HG03354 (cell line): Measurements from ENCODE around the gene SLC8A3.

Experiments
- ATAC-seq: cut with Tn5 transposase; IDR thresholded peaks from one replicate; pipeline ENCODE4 v1.9.1; 2021; ENCODE audit warnings: mild to moderate bottlenecking; ENCODE audit not compliant: unreplicated experiment, poor library complexity, severe bottlenecking

The SLC8A3 gene

DNA sequence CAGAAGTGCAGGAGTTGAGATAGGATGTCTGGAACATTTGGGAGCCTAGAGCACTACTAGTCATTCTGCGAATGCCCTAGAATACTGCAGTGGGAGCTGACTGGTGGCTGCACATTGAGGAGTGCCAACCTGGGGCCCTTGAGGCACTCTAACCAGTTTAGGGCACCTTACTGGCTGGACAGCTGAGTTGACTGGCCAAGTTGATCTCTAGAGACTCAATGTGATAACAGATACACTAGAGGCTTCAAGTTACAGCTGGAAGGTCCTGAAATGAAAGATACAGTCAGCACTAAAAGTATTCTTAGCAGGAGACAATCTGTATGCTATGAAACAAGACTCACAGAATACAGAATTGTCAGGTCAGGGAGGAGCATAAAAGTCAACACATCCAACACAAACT, 8.0 kb downstream of the SLC8A3 start:
- no peak for ATAC-seq

DNA sequence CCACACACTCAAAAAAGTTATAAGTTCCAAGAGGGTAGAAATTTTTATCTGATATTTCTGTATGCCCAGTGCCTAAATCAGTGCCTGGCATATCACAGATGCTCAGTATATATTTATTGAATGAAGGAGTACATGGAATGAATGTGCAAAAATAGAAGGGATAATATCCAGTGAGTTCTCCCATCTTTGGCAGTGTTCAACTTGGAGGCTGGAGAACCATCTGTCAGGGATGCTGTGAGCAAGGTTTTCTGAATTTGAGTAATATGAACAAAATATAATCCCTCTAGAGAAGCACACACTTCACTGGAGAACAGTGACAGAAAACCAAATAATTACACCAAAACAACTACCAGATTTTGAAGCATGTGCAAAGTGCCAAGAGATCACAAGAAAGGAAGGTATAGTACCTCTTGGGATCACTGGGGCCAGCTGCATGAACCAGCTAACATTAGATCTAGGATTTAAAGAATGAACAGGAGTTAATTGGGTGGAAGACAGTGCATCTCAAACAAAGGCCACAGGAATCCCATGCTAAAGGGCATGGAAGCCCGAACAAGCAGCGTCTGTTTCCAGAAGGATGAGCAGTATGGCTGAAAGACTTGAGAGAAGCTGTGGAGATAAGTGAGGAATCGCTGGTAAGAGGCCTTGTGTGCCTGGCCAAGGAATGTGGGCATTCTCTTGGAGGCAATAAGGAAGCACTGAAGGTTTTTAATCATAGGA, 11.5 kb downstream of the SLC8A3 start:
- ATAC-seq: no peak

DNA sequence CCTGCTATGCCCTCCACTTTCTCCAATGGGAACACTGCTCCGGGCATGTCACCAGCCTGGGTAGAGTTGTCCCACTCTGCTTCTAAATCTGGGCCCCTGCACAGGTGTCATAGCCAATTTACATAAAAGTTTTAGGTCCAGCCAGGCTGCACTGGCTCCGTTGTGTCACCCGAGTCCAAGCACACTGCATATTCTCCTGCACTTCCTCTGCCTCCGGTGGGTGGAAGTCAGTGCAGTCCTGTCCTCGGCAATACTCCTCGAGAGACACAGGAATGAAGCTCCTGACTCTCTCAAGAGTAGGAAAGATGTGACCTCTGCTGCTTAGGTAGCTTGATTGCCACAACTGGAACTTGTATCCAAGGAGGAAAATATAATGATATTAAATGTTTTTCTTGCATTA, 15.2 kb downstream of the SLC8A3 start:
- ATAC-seq: no peak

DNA sequence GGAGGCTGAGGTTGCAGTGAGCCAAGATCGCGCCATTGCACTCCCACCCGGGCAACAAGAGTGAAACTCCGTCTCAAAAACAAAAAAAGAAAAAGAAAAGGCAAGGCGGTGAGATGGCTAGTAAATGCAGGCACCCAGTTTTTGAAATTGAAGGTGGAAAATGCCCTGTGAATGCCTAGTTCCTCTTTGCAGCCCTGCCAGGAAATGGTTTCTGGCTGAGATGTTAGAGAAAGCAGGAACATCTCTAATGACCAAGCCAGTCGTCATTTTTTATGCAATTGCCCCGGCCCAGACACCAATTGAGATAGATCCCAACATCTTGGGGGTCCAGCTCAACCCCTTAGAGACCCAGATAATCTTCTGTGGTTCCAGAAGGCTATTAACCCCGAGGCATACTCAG, 17.0 kb downstream of the SLC8A3 start:
- no peak for ATAC-seq

DNA sequence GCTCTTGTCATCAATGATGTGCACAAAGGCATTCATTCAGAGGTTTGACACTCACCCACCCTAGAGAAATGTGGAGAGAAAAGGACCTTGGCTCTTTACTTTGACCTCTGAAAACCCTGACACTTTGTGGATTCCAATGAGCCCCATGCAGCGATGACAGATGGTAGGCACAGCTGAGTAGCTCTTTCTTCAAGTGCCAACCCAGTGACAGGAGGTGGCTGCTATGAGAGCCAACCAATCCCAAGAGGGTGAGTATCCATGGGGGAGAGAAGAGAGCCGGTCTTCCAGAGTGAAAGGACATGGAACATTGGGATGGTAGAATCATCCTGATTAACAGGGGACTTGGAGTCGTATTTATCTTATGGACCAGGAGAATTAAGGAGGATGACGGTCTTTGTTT, 17.8 kb downstream of the SLC8A3 start:
- no peak for ATAC-seq

DNA sequence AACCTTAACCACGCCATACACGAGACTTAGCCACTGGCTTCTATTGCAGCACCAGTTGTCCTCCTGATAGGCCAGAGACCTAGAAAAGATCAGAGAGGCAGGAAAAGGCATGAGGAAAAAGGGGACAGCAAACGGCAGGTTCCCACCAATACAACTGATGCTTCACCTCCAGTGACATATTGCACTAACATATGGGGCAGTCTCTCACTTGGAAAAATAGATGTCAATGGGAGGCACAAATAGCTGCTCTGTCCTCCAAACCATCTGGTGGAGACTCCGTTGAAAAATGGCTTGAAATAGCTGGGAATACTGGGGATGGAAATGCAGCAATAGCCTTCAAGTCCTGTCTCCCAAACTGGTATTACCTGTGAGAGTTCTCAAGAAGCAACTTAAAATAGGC, 20.3 kb downstream of the SLC8A3 start:
- ATAC-seq: no peak

DNA sequence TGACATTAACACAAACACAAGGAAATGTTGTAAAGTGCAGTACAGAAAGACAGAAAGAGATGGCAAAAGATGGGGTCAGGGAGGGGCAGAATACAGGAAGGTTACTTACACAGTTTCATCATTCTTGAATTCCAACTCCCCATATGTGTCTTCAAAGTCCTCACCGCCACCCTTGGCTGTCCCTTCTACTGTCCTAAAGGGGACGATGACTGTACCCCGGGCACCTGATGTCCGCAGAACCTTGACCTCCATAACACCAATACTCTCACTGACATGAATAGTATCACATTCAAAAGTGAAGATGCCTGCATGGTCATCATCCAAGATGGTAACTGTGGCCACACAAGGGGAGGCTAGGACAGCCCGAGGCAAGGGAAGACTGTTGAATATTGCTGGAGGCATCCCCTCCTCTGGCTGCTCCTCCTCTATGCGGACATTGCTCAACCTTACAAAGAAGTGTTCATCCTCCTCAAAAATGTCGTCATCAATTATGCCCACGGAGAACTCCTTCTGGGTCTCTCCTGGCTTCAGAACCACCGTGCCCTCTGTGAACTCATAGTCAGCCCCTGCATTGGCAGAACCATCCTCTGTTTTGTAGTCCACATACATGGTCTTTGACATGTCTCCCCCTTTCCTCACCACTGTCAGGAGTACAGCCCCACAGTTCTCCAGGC, 22.1 kb downstream of the SLC8A3 start:
- ATAC-seq: no peak

DNA sequence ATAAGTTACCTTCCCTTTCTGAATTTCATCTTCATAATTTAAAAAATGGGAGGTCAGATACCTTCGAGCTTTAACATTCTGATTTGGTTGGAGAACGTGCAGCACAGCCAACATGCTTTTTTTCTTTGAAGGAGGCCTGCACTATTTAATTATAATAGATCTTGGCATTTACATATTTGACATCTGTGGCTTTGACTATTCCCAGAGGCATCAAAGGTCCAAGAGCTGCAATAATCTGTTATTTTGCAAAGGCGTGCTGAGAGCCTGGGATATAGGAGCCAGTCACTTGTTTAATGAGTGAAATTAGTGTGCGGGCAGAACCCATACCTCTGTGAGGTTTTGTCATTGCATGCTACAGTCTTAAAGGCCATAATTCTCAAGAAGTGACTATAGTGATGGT, 26.4 kb downstream of the SLC8A3 start:
- no peak for ATAC-seq

DNA sequence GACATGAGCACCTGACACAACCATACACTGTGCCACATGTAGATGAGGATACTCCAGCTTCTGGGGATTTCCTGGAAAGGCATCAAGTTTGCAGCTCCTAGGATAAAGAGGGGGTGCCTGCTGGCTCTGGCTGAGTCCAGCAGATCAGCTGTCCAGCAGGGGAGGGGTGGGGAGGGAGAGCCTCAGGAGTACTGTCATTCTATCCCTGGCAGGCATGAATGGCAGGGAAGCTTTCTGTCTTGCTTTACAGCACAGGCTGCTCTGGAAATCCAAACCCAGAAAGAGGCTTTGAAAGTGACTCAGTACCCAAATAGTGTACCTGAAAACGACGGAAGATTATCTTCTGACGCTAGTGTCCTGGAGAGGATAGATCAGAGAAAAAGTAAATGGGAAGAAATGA, 32.2 kb downstream of the SLC8A3 start:
- no peak for ATAC-seq

DNA sequence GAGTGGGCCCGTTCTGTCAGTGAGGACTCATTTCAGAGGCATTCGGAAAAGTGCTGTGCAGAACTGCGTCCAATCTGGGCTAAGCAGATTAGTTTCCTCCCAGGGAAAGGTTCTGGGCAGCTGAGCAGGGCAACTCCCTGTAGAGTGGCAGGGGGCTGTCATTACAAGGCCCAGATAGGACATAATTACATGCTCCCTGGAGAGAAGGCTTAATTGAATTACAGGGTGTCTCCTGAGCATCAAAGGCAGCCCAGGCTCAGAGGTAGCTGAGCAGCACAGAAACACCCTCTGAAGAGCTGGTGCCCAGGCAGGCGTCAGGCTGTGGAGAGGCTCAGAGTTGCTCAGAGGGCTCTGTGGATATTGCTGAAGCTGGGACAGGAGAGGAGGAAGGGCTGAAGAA, 36.0 kb downstream of the SLC8A3 start:
- no peak for ATAC-seq

DNA sequence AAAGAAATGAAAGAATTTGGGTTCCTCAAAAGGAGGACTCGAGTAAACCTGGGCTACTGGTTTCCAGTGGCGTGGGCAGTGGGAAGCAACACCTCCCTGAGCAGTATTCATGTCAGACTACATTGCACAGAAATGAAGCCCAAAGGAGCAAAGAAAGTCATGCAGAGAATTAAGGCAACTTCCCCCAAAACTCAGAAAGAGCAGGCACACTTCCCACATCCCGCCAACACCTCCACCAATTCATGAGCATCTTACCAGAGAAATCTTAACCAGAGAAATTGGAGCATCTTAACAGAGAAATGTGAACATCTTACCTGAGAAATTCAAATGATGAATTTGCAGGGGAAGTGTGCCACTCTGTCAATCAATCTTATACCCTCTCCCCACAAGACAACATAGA, 36.7 kb downstream of the SLC8A3 start:
- ATAC-seq: no peak

DNA sequence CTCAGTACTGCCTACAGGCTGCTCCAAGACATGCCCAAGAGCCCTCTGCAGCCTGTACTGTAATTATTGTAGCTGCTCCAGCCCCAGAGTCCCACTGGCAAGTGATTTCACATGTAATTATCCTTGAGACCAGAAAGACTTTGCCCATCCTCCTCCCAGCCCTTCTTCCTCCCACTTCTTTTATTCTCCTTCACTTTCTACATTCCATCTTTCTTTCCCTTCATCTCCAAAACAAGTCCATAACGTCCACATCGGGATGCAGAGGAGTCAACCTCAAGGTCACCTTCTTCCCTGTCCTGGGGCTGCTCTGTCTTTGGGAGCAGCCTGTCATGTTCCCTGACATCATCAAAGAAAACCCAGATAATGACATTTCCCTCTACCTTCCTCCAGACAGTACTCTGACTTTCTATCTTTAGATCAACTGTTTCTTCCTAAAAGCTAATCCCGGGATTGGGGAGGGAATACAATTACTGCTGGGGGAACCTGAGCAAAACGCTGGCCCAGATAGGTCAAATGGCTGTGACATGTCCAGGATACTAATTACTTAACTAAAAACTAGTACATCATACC, 39.1 kb downstream of the SLC8A3 start:
- ATAC-seq: no peak

DNA sequence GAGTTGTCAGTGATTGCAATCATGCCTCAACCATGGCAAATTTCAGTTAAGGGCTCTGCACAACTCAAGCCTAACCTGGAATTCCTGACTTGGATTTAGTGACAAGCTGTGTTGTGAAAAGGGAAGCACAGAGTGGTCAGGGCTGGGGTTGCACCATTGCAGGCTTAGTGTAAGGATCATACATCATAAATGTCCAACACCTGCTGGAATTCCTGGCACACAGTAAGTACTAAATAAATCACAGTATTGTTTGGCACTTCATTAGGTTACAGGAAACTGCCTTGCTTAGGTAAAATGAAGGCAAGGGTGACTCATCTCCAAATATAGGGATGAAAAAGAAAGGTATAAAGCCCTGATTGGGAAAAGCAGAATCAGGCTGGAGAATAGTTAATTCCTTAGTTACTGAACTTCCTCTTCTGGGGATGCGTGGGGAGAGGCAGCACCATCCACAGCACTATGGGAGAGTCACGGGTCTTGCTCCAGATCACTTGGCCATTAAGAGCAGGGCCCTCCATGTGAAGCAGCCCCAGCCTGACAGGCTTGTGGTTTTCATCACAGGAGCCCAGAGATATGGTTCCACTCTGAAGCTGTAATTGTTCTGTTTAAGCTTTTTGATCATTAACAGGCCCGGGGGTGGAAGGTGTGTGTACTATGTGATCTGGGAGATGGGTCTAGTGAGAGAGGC, 39.7 kb downstream of the SLC8A3 start:
- ATAC-seq: peak; percentile 51

DNA sequence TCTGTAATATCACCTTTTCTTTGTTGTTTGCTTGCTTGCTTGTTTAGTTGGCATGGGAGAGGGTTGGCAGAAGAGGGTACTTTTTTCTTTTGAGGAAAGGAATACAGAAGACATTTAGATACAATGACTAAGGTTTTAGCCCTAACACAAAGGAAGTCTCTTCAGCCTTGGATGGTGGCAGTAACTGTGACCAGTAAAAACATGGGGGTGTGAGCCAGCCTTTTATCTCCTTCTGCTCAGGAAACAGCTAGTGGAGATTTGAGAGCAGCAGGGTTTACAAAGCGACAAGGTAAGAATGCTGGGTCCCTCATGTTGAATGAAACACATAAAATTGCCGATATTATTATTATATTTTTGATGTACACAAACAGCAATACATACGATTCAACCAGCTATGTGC, 40.4 kb downstream of the SLC8A3 start:
- no peak for ATAC-seq

DNA sequence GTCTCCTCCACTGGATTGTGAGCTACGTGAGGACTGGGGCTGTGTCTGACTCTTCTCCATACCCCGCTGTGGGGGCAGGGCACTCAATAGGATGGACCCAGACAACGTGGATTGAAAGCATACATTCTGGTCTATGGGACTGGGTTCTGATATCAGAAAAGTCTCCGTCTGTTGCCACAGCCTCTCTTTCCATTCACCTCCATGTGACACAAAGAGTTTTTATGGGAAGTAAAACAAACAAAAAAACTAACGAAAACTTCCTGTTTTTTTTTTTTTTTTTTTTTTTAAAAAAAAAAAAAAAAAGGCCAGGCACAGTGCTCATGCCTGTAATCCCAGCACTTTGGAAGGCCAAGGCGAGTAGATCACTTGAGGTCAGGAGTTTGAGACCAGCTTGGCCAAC, 44.7 kb downstream of the SLC8A3 start:
- ATAC-seq: no peak

DNA sequence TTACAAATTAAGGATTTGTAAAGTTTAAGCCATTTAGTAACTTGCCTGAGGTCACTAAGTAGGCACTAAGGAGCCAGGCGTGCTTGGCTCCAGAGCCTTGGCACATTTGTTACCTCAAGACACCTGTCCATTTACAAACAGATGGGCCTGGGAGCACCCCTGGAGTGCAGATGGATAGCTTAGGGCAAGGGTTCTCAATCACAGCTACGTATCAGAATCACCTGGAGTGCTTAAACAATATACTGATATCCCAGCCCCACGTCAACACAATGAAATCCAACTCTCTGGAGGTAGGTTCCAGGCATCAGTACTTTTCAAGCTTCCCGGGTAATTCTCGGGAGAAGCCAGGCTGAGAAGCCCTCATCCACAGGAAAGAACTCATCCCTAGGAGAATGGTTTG, 45.4 kb downstream of the SLC8A3 start:
- no peak for ATAC-seq

DNA sequence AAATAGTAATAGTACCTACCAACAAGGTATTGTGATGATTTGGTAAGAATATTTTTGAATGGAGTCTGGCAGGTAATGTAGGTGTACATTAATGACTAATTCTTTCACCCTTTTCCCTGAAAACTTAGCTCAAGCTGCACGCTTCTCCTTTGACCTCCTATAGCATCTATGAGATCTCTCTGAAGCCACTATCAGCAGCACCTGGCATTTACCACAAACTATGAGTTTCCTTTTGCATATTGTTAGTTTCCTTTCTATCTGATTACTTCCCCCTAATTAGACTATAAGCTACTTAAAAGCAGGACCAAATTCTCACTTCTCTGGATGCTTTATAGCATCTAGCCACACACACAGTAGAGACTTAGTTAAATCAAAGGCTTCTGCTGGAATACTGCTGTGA, 48.1 kb downstream of the SLC8A3 start:
- no peak for ATAC-seq

DNA sequence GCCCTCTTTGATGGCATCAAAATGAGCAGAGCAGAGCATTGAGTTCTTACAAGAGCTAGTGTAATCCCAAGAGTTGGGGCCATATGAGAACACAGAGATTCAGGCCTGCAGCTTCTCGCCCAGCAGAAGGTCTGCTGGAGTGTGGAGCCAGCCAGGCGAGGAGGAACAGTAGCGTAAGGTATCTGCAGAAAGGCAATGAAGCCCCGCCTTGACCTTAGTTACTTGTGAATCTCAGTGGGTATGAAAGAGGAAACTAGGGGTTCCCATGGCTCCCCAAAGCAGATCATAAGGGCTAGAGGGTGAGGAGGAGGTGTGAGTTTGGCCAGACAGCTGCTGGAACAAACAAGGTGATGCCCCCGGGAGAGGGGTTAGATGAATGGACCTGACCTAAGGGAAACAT, 49.4 kb downstream of the SLC8A3 start:
- no peak for ATAC-seq

DNA sequence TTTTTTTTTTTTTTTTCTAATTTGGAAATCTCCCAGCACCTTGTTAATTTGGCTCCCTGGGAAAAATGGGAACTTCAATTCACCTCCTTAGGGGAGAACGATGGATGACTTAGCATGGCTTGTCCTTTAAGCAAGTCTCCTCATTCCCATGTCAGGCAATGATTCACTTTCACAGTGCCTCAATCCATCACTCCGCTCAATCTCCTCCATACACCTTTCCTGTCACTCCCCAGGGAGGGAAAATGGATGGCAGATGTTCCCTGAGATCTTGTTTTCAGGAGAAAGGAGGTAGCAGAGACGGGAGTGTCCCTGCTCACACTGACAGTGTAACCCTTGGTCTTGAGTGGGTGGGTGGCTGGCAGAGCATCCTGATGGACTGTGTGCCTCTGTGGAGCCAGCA, 51.0 kb downstream of the SLC8A3 start:
- no peak for ATAC-seq

DNA sequence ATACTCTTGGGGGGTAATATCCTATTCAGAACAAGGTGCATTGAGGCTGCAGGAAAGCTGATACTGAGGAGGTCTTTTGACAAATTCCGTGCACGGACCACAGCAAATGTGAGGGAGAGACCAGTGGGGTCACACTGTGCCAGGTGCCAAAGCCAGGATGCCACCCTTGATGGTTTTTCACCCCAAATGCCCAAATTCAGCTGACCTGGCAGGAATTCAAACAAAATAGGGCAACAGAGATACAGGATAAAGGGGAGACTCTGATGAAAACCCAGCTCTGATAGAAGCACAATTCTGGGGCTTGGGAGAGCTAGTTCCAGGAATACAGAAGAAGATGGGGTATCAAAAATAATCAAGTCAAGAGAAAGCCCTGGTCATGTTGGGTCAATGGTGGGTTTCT, 55.3 kb downstream of the SLC8A3 start:
- ATAC-seq: no peak

DNA sequence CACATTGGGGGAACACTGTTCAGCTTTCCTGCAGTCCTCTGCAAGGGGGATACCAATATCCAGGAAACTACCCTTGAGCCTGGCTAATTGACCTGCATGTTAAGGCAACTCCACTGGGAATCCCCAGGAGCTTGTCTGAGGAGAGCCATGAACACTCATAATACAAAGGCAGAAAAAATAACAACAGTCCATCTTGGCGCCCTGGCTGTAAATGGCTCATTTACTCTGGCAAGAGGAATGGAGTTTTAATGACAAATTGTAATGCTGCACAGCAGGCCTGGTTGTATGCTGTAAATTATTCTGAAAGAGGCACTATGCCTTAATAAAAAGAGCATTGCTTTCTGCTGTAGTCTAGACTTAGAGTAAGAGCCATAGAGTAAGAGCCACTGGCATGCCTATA, 58.3 kb downstream of the SLC8A3 start:
- ATAC-seq: no peak
